Breast epithelium (tissue), 3 donors: ENCODE results near the gene GALM.

Experiments
- POLR2A ChIP-seq: fragments of 450-650 bp; IDR thresholded peaks from one replicate; pipeline ENCODE4 v1.6.1; 2016; ENCODE audit warnings: antibody characterized with exemption, mild to moderate bottlenecking, moderate library complexity
- POLR2AphosphoS5 ChIP-seq, 3 donors: sonication (generic); formaldehyde crosslinking; IDR thresholded peaks; one replicate each; pipeline ENCODE4 v1.6.1; 2017; ENCODE audit warnings: antibody characterized with exemption in 3 of 3
- TF ChIP-seq, protein P1 (sequence below), 3 donors: fragments of 450-650 bp; IDR thresholded peaks; one replicate each; pipeline ENCODE4 v1.5.1; 2016 to 2017; ENCODE audit warnings: antibody characterized with exemption in 3 of 3, mild to moderate bottlenecking in 3 of 3, moderate library complexity in 3 of 3

- TF ChIP-seq POLR2AphosphoS5 (IDR thresholded peaks at IDR 0.05): no peak
- TF ChIP-seq, protein P1, sequence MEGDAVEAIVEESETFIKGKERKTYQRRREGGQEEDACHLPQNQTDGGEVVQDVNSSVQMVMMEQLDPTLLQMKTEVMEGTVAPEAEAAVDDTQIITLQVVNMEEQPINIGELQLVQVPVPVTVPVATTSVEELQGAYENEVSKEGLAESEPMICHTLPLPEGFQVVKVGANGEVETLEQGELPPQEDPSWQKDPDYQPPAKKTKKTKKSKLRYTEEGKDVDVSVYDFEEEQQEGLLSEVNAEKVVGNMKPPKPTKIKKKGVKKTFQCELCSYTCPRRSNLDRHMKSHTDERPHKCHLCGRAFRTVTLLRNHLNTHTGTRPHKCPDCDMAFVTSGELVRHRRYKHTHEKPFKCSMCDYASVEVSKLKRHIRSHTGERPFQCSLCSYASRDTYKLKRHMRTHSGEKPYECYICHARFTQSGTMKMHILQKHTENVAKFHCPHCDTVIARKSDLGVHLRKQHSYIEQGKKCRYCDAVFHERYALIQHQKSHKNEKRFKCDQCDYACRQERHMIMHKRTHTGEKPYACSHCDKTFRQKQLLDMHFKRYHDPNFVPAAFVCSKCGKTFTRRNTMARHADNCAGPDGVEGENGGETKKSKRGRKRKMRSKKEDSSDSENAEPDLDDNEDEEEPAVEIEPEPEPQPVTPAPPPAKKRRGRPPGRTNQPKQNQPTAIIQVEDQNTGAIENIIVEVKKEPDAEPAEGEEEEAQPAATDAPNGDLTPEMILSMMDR (IDR thresholded peaks at IDR 0.05): no peak
- TF ChIP-seq POLR2A: no peak
These were observed 117.7 kb downstream of the GALM start for GRCh38 chr2:38783586-38783985.
